ENCODE measurements around the gene RNF166. TPM values are rescaled to one million over a fixed set of nuclear protein-coding genes. Genes with fewer than 3 reads are reported as not detected.

RNF166 gene
- polyA plus RNA-seq, 6 donors from 2014 or later: 28.0 to 42.5 (median 33.0) TPM

GRCh38 chr16:88715312-88716190 is 9.3 kb upstream of the RNF166 start:
- peaks cover 0 to 7% of the 10 kb centered on the region in 2 donors for H3K36me3 Mint-ChIP-seq

GRCh38 chr16:88714420-88715302 is 8.5 kb upstream of the RNF166 start:
- no peak for DNase-seq
- Mint-ChIP-seq H3K36me3 (peaks cover 0 to 7% of the 10 kb centered on the region in 2 donors), H3K27ac (no peak overlapping the region), H3K4me1 (peaks cover 0 to 4% (median 2%) of the 10 kb centered on the region in 3 donors), H3K9me3 (no peaks in the 10 kb centered on the region), H3K27me3 (no peaks in the 10 kb centered on the region), H3K4me3 (no peak overlapping the region)
- no peak for ATAC-seq (ENCODE audit: low read depth in 2 of 2)

More at GRCh38 chr16:88715312-88716190, 9.3 kb upstream of the RNF166 start:
- H3K4me3 Mint-ChIP-seq: no peak overlapping the region
- H3K27ac Mint-ChIP-seq: no peak overlapping the region
- ATAC-seq (ENCODE audit: low read depth in 2 of 2): no peak
- no peak for DNase-seq
- peaks cover 1 to 5% (median 2%) of the 10 kb centered on the region in 3 donors for H3K4me1 Mint-ChIP-seq
- no peaks in the 10 kb centered on the region for H3K27me3 Mint-ChIP-seq
- no peaks in the 10 kb centered on the region for H3K9me3 Mint-ChIP-seq

GRCh38 chr16:88713568-88714419 is 7.6 kb upstream of the RNF166 start:
- H3K36me3 Mint-ChIP-seq: peaks cover 0 to 7% of the 10 kb centered on the region in 2 donors
- H3K9me3 Mint-ChIP-seq: no peaks in the 10 kb centered on the region
- no peak overlapping the region for H3K27ac Mint-ChIP-seq
- DNase-seq (no peak), ATAC-seq (ENCODE audit: low read depth in 2 of 2) (no peak)
- peaks cover 0 to 7% (median 4%) of the 10 kb centered on the region in 3 donors for H3K4me1 Mint-ChIP-seq
- no peak overlapping the region for H3K4me3 Mint-ChIP-seq
- H3K27me3 Mint-ChIP-seq: no peaks in the 10 kb centered on the region

- Mint-ChIP-seq H3K4me1 (peaks cover 0 to 12% (median 4%) of the 10 kb centered on the region in 3 donors), H3K36me3 (peaks cover 0 to 7% of the 10 kb centered on the region in 2 donors), H3K27ac (no peak overlapping the region), H3K27me3 (no peaks in the 10 kb centered on the region), H3K4me3 (no peak overlapping the region), H3K9me3 (no peaks in the 10 kb centered on the region)
- DNase-seq (no peak), ATAC-seq (ENCODE audit: low read depth in 2 of 2) (no peak)
These were observed 6.8 kb upstream of the RNF166 start for GRCh38 chr16:88713054-88713453.

GRCh38 chr16:88712362-88712979 is 6.3 kb upstream of the RNF166 start:
- Mint-ChIP-seq H3K9me3 (no peaks in the 10 kb centered on the region), H3K27ac (peak overlapping the region in 1 of 6 donors; percentile 59), H3K27me3 (no peaks in the 10 kb centered on the region), H3K36me3 (peaks cover 0 to 6% of the 10 kb centered on the region in 2 donors), H3K4me1 (peaks cover 4 to 18% (median 4%) of the 10 kb centered on the region in 3 donors), H3K4me3 (no peak overlapping the region)
- no peak for DNase-seq
- no peak for ATAC-seq (ENCODE audit: low read depth in 2 of 2)

- H3K4me3 Mint-ChIP-seq: no peak overlapping the region
- H3K27ac Mint-ChIP-seq: peak overlapping the region in 1 of 6 donors; percentile 59
- no peak for DNase-seq
- no peaks in the 10 kb centered on the region for H3K27me3 Mint-ChIP-seq
- no peak for ATAC-seq (ENCODE audit: low read depth in 2 of 2)
- H3K4me1 Mint-ChIP-seq: peaks cover 10 to 24% (median 10%) of the 10 kb centered on the region in 3 donors
- no peaks in the 10 kb centered on the region for H3K36me3 Mint-ChIP-seq
- no peaks in the 10 kb centered on the region for H3K9me3 Mint-ChIP-seq
These were observed 5.6 kb upstream of the RNF166 start for GRCh38 chr16:88711750-88712340.

GRCh38 chr16:88710556-88710955 is 4.3 kb upstream of the RNF166 start:
- no peaks in the 10 kb centered on the region for H3K9me3 Mint-ChIP-seq
- ATAC-seq (ENCODE audit: low read depth in 2 of 2) (no peak), DNase-seq (no peak)
- H3K4me3 Mint-ChIP-seq: no peak overlapping the region
- H3K4me1 Mint-ChIP-seq: peaks cover 11 to 26% (median 11%) of the 10 kb centered on the region in 3 donors
- no peaks in the 10 kb centered on the region for H3K27me3 Mint-ChIP-seq
- peak overlapping the region in 1 of 6 donors; percentile 19 for H3K27ac Mint-ChIP-seq
- H3K36me3 Mint-ChIP-seq: no peaks in the 10 kb centered on the region

GRCh38 chr16:88706965-88707826 is 988 bp upstream of the RNF166 start:
- peak overlapping the region; percentile 63 to 94 (median 73) for H3K27ac Mint-ChIP-seq
- no peak for ATAC-seq (ENCODE audit: low read depth in 2 of 2)
- H3K27me3 Mint-ChIP-seq: no peaks in the 10 kb centered on the region
- no peaks in the 10 kb centered on the region for H3K9me3 Mint-ChIP-seq
- peak overlapping the region; percentile 76 to 92 (median 84) for H3K4me3 Mint-ChIP-seq
- H3K4me1 Mint-ChIP-seq: peaks cover 37 to 59% (median 45%) of the 10 kb centered on the region in 3 donors
- no peaks in the 10 kb centered on the region for H3K36me3 Mint-ChIP-seq
- no peak for DNase-seq

GRCh38 chr16:88705801-88706228 is 393 bp downstream of the RNF166 start:
- peak; percentile 16 to 22 for ATAC-seq (ENCODE audit: low read depth in 2 of 2)
- H3K9me3 Mint-ChIP-seq: no peaks in the 10 kb centered on the region
- H3K27me3 Mint-ChIP-seq: no peaks in the 10 kb centered on the region
- H3K4me3 Mint-ChIP-seq: peak overlapping the region; percentile 85 to 98 (median 93)
- no peaks in the 10 kb centered on the region for H3K36me3 Mint-ChIP-seq
- H3K4me1 Mint-ChIP-seq: peaks cover 44 to 69% (median 59%) of the 10 kb centered on the region in 3 donors
- peak; percentile 34 for DNase-seq
- peak overlapping the region; percentile 84 to 97 (median 92) for H3K27ac Mint-ChIP-seq

- Mint-ChIP-seq H3K4me1 (peaks cover 43 to 73% (median 65%) of the 10 kb centered on the region in 3 donors), H3K36me3 (no peaks in the 10 kb centered on the region), H3K4me3 (peak overlapping the region; percentile 81 to 98 (median 93)), H3K9me3 (no peaks in the 10 kb centered on the region), H3K27ac (peak overlapping the region; percentile 84 to 97 (median 92)), H3K27me3 (no peaks in the 10 kb centered on the region)
- ATAC-seq (ENCODE audit: low read depth in 2 of 2) (no peak), DNase-seq (peak; percentile 29)
These were observed 1.0 kb downstream of the RNF166 start for GRCh38 chr16:88705076-88705684.

Measured in naive B cell (primary cell).